Islet precursor cell (in vitro differentiated cells): ENCODE measurements around the gene TBC1D14.
A peak's percentile ranks its signal among the peaks of the same experiment; 100 is the strongest.

Experiments used
- DNase-seq: peaks from one replicate; pipeline ENCODE4 v3.0.0-alpha.2; 2018

The TBC1D14 gene

DNA sequence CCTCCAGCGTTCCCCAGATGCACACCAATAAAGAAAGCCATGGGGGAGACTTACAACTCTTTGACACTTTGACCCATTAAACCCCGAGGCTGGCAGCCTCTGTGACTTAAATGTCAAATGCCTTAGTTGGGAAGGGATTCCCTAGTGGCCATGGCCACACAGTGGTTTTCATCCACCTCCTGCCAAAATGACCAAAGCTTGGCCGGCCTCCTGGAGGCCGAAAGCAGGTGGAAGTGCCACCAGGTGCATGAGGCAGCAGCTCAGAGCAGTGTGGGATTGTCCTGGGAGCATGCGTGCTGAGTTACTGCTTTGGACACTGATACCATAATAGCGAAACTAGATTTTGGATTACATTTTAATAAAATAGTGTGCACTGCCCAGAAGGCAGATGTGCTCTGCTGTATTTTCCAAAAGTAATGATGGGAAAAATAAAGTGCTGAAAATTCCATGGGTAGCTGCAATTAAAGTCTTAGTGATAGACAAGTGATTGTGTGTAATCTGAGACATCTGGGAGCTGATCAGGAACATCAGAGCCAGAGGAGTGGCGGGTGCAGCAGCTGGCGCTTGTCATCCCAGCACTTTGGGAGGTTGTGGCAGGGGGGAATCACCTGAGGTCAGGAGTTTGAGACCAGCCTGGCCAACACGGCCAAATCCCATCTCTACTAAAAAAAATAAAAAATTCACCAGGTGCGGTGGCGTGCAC lies 93.7 kb downstream of the TBC1D14 start:
- peak; percentile 41 for DNase-seq

DNA sequence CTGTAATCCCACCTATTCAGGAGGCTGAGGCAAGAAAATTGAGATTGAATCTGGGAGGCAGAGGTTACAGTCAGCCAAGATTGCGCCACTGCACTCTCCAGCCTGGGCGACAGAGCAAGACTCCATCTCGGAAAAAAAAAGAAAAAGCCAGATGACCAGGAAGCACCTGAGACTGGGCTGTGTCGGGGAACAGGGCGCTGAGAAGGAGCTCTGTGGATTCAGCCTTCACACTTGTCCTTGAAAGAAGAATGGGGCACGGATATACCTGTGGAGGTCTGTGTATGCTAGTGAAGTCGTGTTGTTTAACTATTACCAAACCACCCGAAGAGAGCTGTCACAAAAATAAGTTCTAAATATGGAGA lies 94.2 kb downstream of the TBC1D14 start:
- DNase-seq, result peak; percentile 37

DNA sequence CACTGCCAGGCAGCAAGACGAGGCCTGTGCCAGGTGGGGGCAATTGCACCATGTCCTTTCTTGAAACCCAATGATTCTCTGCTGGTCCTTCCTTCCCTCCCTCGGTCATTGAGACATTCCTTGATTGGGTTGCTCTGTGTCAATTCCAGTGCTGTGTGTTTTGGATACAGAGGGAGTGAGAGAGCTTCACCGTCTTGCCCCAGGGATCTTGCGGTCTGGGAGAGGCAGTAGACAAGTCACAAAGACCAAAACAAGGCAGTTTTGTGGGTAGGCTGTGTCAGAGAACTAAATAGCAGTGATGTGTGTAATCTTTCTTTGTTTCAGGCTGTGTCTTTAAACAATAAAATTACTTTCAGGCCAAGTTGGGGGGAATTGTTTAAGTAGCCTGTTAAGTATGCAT lies 94.7 kb downstream of the TBC1D14 start:
- peak; percentile 85 for DNase-seq

DNA sequence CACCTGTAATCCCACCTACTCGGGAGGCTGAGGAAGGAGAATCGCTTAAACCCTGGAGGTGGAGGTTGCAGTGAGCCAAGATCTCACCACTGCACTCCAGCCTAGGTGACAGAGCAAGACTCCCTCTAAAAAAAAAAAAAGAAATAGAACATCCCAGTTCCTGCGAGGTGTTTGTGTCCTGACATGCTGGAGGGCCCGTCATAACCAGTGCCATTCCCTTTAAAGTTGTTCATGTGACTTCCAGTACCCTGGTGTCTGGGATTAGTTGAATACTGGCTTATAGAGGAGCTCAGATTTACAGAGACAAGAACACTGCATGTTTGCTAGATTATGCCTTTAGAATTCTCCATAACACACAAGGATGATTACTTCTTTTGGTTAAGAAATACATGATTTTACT lies 95.9 kb downstream of the TBC1D14 start:
- no peak for DNase-seq

DNA sequence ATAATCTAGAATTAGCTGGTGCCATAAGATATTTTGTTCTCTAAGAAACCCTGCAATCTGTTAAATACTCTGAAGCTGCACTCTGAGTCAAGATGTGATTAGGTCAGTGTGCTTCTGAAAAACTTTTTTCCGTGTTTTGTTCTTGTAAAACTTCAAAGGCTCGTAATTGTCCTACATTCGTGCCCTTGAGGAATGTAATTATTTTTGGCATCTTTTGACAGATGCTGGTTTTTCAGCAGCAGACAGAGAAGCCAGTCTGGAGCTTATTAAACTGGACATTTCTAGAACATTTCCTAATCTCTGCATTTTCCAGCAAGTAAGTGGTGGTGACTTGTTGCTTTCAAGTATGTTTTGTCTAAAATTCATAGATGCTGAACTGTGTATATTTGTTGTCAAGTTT lies 96.8 kb downstream of the TBC1D14 start:
- no peak for DNase-seq

DNA sequence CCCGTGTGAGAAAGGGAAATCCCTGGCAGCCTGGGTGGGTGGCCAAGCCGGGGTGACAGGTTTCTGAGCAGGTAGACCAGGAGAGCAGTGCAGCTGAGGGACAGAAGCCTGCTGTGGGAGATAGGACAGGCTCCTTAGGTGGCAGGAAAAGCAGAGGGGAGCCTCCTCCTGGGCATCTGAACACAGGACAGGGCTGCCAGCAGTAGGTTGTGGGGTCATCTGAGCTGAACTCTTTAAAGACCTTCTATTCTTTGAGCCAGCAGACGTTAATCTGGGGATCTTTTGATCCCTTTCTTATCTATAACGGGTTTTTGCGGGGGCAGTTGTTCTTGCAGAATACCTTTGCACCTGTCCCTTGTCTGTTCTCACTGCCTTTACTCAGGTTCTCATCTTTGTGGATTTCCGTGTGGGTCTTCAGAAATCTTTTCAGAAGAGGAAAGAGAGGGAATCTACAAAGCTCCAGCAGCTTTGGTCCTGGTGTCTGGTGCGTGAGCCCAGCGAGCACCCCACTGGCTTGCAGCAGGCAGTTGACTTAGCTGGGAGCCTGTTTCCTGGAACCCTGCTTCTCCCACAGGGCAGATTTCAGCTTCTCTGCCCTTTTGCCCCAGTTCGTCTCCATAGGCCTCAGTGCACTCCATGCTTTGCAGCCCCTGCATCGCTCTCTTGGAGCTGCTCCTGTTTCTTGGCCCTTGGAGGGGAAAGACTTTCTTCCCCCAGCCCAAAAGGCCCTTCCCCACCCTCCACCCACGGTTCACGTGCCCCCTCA lies 97.7 kb downstream of the TBC1D14 start:
- DNase-seq, result no peak

DNA sequence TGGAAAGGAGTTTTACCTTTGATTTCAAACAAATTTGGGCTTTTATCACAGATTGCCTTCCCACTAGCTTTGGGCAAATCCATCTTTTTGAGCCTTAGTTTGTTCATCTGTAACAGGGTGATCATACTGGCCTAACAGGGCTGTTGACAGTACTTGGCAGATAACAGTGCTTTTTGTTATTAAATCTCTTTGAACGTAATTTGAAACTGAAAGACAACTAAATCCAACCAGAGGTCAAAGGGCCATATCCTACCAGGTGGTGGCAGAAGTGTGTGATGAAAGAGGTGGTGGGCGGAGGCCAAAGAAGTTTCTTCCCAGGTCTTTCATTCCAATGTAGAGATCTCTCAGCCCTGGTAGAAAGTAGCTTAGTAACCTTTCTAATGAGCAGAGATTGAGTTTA lies 98.3 kb downstream of the TBC1D14 start:
- no peak for DNase-seq

DNA sequence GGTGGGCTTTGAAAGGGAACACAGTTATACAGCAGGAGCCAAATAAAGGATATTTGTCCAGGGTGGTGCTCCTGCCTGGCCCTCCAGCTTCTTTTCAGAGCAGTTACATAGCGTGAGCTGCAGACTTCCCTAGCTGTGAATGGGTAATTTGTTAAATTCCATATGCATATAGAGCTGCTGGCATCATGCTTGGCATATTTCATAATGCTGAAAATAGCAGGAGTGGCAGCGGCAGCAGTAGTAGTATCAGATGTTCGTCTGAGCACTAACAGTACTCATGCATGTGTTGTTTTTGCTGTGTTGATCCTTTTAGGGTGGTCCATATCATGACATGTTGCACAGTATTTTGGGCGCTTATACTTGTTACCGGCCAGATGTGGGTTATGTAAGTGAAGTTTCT lies 99.9 kb downstream of the TBC1D14 start:
- no peak for DNase-seq

DNA sequence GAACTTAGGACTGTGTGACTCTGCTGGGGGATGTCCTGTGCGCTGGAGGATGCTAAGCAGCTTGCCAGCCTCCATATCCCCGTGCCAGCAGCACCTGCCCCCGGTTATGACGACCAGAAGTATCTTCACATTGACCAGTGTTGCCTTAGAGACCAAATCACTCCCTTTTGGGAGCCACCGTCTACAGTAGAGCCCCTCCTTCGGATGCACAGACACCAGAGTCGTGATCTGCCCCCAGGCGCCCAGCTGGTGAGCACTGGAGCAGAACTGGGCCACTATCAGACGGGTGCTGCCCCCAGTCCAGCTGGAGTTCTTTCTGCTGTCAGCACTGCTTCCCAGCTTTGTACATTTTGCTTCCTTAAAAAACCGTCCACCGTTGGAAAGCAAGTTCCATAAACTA lies 103.5 kb downstream of the TBC1D14 start:
- DNase-seq, result no peak

DNA sequence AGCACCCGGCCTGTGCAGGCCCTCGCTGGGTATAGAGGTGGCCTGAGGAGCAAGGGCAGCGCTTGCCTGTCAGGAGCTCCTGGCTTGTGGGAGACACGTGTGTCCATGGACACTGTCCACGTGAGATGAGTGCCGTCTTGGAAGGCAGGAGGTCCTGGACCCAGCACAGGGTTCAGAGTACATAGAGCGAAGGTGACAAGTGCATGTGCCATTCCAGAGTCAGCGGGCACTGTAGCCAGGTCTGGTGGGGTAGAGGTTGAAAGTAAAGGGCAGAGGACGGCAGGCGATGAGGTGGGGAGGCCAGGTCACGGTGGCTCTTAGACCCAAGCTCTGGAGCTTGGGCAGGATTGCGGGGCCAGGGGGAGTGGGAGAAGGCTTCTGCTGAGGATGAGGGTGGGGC lies 105.2 kb downstream of the TBC1D14 start:
- DNase-seq, result no peak

DNA sequence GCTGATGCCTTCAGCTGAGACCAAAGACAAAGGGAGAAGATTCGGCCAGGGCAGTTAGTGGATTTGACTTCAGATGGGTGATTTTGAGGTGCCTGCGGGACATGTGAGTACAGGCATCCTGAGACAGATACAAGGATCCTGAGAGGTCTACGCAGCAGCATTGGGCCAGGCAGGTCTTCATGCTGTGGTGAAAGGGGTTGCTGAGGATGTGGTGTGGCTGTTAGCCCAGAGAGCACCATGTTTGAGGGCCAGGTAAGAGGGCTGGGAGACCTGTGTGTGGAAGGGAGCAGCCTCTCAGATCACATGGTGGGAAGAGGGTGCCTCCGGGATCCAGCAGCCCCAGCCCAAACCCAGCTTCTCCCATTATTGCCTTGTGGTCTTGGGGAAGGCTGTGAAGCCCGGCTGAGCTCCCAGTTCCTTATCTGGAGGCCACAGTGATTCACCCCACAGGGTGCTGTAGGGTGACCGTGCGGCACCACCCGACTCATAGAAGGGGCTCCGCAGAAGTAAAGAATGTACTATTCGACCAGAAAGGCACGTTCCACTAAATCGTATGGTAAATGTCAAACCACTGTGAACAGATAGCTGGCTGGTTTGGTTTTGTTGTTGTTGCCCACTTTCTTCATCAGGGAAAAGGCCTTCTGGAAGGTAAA lies 105.9 kb downstream of the TBC1D14 start:
- DNase-seq, result no peak

DNA sequence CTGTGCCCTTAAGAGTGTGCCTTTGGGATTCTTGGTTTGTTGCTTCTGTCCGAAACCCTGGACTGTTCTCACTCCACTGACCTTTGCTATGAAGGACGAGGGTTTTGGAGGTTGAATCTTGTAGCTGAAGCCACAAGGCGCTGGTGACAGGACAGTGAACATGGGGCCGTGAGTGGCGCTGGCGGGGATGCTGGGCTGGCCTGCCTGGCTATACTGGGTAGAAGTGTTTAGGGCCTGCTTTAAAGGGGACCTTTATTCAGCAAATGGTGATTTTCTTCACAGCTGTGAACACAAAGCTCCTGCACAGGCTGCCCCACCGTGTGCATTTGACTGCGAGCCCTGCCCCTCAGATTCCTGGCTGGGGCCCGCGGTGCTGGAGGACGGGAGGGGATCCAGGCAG lies 106.5 kb downstream of the TBC1D14 start:
- no peak for DNase-seq

DNA sequence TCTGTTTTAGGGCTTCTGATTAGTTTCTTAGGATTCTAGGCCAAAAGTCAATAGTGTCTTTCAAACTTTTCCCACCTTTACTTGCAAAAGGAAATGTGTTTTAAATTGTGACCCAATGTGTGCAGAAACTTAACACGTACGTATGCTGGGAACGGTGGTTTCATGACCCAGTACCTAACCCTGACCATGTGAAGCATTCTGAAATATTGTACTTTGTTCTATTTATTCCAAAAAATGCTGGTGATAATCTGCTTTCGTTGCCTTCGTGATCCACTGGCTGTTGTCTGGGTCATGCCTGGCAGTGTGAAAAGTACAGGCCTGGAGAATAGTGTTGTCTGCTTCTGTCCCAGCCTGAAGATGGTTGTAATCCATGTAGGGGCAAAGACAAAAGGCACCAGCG lies 106.9 kb downstream of the TBC1D14 start:
- DNase-seq, result no peak

DNA sequence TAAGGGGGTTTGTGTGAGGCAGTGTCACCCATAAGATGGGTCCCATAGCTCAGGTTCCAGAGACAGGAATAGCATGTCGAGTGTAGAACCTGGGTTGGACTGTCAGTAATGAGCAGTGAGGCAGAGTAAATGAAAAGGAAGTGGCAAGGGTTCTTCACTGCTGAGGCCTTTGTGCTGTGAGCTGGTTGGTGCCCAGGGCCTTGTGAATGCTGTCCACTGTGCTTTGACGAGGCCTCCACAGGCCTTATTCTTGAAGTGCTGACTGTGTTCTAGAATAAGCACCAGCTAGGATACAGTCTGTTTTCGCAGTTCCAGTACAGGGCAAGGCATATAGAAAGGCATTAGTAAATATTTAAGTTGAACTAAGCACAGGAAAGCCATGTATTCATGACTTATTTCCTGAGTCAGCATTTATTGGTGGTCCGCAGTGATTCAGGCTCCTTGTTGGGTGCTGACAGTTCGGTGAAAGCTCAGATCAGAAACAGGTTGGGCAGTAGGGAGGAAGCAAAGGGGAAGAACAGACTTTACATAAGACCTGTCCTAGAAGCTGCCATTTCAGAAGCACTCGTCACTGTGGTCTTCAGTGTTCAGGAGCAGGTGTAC lies 107.9 kb downstream of the TBC1D14 start:
- DNase-seq, result no peak

DNA sequence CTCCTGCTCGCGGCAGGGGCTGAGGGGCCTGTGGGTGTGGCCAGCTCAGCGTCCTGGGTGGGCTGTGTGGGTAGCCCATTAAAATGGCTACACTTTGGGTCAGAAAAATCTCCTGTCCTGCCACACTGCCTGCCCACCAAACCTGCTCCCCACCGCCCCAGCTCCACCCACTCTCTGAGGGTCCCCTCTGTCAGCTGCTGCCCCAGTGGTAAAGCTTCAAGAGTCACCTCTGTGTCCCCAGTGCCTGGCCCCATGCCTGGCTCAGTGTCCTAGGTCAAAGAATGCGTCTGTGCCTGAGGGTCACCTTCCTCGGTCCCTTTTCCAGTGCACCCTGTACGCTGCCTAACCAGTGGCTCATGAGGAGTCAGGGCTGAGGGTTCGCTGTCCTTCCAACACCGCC lies 108.7 kb downstream of the TBC1D14 start:
- no peak for DNase-seq

DNA sequence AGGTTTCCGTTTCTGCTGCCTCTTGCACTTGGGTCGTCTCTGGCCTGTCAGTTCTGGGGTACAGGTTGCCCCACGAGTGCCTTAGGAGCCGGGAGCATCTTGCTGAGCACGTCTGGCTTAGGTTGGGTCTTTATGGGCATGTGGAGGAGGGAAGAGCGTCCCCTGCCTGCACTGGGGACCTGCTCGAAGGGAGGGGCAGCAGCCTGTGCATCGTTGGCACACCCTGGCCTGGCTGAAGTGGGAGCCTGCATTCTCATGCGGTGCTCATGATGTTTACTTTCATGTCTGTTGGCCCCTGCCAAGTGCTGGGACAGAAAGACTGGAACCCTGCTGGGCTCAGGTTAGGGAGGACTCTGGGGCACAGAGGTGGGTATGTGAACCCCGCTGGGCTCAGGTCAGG lies 109.7 kb downstream of the TBC1D14 start:
- no peak for DNase-seq

DNA sequence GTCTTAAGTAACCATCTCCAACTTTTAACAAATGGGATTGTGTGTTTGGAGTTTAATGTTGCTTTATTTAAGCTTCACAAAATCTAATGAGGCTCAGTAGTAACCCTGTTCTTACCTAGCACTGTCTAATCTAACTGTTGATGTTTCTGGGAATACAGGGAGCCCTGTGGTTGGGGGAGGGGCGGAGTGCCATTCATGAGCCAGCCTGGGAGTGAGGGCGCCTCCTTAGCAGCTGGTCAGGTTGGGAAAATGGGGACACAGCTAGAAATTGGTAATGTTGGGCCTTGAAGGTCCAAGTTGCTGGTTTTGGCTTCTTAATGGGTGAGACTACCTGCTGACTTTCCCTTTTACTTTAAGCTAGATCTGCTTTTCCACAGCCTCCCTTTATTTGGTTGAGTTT lies 110.7 kb downstream of the TBC1D14 start:
- no peak for DNase-seq

DNA sequence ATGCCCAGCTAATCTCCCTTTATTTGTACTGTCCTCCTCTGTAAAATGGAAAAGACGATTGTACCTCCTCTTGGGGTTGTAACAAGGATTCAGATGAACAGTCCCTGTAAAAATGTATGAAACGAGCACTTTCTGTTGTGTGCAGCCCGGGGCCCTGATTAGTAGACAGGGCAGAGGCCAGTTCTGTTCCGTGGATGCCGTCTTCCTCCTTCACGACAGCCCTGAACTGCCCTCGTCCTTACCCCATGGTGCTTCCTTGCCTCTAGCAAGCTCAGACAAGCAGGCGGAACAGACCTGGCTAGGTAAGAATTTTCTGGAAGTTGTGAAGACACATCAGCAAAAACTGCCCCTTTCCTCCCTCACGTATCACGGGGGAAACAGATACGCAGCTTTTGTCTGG lies 111.2 kb downstream of the TBC1D14 start:
- no peak for DNase-seq

DNA sequence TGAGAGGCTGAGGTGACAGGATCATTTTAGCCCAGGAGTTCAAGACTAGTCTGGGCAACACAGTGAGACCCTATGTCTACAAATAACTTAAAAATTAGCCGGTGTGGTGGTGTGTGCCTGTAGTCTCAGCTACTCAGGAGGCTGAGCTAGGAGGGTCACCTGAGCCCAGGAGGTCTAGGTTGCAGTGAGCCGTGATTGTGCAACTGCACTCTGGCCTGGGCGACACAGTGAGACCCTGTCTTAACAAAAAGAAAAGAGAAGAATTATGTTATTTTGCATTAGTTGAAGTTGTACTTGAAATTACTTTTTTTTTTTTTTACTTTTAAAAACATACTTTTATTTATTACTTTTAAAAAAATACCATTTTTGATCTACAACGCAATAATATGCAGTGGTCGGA lies 111.7 kb downstream of the TBC1D14 start:
- no peak for DNase-seq

DNA sequence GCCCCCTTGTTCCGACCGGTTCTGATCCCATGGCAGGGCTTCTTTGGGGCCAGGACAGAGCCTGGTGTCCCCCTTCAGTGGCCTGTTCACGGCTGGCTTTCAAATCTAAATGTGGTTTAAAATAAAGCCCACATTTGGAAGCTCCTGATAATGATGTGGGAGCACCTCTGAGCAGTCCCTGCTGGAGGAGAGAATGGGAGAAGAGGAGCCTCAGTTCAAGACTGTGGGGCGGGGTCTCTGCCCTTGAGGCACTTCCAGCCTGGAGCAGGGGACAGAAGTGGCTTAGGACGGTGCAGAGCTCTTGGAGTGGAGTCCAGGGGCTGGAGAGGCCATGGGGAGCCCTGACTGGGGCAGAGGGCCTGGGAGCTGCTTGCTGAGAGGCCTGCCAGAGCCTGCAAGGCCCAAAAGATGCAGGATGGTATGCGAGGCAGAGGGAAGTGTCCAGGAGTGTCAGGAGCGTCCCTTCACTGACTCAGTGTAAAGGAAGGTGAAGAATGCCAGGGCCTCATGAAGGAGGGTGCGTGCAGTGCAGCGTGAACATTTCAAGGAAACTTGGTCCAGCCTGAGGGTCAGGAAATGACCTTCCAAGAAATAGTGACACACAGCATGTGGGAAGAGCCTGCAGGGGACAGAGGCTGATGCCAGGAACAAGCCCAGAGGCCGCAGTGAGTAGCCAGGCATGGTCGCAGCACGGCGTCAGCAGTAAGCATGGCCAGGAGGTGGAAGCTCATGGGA lies 112.5 kb downstream of the TBC1D14 start:
- peak; percentile 97 for DNase-seq

DNA sequence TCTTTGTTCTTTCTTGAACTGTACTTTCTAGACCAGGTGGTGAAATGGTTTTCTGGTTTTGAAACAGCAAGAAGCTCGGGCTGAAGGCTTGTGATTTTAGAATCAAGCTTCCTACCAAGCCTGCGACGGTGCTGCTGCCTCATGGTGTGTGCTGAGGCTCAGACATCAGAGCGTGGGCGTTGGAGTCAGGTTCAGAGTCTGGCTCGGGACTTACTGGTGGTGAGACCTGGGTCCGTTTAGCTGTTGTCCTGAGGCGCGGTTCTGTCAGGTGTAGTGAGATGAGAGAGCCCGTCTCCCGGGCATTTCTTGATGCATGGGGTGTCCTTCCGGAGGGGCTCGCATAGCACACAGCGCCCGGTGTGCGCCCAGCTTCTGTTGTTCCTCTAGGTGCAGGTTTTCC lies 113.9 kb downstream of the TBC1D14 start:
- DNase-seq, result no peak

DNA sequence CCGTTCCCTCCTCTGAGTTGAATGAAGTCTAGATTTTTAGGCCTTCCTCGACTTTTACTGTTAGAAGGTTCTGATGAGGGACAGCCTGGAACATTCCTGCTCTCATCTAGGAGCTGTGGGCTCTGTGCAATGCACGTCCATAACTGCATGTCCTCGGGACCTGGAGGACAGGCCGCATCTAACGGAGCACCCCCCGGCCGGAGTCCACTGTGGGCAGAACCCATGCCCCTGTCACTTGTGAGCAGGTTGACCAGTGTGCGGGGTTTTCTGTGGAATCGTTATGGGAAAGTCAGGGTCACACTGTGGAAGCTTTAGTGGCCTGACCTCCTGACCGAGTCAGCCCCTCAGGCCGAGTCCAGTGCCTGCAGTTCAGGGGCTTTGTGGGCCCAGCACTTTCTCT lies 114.3 kb downstream of the TBC1D14 start:
- DNase-seq, result no peak

DNA sequence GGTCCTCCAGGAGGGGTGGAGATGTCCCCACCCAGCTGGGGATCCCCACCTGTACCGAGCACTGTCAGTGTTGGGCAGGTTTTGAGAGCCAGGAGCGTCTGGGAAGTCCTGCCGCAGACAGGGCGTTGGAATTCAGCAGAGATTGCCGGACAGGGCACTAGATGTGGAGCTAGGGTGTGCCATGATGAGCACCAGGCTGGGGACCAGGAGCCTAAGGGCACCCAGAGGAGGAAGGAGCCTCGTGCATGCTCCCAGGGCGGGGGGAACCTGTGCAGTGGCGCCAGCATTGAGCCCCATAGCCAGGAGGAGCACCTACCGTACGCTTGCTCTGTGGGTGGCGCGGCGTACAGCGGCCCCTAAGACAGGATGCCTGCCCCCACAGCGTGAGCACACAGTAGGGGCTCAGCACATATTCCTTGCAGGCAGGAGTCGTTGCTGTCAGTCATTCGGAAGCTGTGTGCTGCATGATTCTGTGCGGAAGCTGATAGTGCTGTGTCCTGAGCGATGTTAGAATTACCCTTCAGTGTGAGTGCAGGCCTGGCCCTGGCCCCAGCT lies 114.8 kb downstream of the TBC1D14 start:
- no peak for DNase-seq
